Stimulated activated CD4-positive, alpha-beta T cell treated with anti-CD3 and anti-CD28 coated beads, Interleukin-1b, Interleukin-23, amount 100 ng/mL, for 24 hours (primary cell): ENCODE results near the gene LAMB1.

ENCODE experiments used
- DNase-seq, 4 experiments: peaks; one replicate each; pipeline ENCODE4 v3.0.0-alpha.2; 2020; ENCODE audit warnings: low read depth in 4 of 4, low spot score in 1 of 4

Gene LAMB1

DNA sequence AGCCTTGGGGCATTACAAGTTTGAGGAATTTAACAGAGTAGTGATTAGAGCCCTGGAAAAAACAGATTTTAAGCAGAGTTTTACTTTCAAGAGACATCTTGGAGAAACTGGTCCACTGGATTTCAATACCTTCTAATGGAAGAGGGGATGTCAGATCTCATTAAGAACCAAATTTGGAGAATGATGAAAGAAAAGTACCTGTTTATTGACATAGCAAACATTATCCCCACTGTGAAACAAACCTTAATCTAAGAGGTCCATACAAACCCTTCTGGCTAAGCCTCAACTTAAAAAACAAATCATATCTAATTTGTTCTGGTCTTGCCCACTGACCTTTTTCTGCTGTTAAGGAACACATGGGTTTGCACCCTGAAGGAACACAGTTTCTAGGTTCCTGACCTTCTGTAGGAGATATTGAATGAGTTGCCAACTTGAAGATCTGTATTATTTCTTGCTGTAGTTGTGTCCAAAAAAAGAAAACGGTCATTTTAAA is 53.5 kb downstream of the LAMB1 start:
- DNase-seq, result no peak

DNA sequence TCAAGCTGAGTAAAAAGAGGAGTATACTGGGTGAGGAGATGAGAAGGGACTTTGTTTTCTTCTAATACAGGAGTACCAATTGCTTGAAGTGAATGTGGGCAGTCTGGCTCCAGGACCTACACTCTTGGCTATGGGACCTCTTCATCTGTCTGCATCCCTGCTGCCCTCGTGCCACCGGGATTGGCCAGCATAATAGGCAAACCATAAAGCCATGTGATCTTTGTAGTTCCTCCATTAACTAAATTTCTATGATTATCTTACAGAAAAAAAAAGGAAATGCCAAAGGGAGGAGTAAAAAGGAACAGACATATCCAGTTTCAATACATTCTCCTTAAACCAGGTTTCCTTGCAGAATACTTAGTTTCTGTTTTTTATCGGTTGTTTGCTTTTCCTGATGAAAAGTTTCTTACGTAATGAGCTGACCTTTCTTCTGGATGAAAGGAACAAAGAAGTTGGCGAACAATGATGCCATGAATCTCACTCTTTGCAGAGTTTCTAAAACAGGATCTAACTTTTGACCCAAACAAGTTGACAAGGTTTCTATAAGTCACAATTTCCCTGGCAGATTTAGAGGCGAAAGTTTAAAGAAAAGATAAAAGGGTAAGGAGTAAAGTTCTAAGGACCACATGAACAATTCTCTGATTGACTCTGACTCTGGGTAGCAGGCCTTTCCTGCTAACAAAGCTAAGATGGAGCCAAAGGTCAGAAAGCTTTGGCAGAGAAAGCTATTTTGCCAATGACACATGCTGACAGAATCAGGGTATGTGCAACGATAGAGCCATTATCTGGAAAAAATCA is 54.1 kb downstream of the LAMB1 start:
- no peak for DNase-seq

DNA sequence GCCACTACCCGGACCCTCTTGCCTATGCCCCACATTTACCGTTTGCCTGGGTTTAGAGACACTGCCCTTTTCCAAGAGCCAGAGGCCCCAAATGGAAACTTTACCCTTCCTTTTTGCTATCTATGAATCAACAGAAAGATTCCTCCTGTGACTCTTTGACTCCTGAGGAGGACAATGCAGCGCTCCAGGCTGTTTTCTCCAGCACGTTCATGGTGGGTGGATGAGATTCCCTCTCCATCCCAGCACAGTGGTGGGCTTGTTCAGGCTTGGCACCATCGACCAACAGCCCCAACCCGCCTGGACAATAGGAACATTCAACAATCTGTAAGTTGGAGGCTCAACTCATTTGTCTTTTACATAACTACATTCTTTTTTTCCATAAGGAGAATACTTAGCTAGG is 56.1 kb downstream of the LAMB1 start:
- DNase-seq, result no peak

DNA sequence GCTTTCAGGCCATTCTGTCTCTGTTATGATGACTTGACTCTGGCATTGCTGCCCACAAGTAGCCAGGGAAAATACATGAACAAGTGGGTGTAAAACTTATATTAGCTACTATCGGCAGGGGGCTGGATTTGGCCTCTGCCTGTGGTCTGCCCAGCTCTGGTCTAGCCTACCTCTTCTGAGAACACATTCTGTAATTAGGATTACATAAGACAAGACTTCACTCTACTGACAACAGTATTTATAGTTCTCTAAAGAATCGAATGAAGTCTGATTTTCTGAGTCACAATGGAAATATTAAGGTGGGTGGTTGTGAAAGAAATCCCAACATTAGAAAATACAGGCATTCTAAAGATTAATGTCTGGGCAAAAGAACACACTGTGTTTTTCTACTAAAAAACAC is 56.5 kb downstream of the LAMB1 start:
- DNase-seq, result no peak

DNA sequence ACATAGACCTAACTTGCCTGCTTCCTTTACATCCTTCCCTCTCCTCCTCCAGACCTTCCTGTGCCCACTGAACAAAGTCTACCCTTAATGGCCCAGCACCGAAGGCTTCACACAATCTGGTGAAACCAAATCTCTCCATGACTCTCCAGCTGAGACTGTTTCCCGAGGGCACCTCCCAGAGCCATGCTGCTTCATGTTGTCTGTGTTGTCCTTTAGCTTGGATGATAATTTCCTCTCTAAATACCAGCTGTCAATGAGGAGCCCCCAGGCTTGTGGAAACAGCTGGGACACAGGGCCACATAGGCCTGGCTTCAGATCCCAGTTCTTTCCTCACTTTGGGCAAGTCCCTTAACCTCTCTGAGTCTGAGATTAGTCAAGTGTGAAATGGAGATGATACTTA is 57.6 kb downstream of the LAMB1 start:
- no peak for DNase-seq

DNA sequence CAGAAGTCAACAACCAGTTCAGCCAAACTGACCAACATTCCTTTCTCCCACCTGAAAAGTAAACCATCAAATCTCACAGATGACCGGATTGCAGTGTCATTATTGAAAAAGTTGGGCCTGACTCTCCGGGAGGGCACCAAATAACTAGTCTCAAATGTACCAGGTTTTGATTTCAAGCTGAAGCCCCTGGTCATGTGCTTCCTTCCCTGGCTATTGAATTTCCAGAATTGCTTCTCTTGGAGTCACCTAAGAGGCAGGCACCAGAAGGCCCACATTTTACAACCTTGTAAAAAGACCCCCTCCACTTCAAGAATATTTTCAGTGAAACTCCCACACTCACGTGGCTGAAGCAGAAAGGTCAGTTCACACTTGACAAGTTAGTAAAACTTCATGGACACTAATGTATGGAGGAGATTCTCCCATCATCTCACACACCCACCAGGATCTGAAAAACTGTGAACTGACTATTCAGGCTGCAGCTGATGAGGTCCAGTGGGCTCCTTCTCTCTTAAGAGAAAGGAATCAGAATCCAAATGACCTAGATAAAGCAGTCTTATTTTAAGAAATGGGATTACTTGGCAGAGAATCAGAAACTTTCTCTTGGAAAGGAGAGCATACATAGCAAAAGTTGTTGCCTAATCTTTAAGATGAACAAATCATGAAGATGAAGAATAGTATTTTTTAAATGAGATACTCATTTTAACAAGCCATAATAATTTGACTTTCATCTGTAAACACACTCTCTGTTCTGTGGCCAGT is 58.4 kb downstream of the LAMB1 start:
- DNase-seq, result no peak

DNA sequence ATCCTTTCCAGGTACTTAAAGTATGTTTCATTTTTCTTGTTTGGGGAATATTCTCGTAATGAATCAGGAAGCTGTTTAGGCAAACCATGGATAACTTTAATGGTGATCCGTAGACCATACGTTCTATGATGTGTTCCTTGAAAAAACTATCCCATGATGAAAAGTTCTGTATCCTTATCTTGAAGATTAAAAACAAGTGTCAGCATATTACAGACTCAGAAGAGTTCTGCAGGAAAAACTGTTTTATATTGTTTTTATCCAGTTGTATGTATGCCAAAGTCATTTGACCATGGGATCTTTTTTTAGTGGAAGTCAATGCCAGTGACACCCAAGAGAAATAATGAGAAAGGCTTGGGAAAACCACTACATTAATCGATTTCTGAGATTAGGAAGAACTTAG is 59.9 kb downstream of the LAMB1 start:
- DNase-seq, result no peak

DNA sequence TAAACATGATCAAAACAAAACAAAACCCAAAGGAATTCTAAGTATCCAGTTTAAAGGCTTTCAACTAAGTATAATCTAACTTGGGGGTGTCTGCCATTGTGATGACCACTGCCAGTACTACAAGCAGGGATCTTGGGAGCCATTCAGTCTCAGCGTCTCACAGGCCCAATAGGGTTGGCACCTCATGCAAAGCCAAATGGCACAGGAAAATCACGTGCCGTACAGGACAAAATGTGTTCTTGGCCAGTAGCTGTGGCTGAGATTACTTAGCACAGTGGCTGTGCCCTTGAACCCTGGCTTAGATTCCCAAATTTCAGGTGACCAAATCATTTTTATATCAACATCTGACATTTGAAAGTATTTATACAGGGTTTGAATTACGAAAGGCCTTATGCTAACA is 62.0 kb downstream of the LAMB1 start:
- DNase-seq, result no peak

DNA sequence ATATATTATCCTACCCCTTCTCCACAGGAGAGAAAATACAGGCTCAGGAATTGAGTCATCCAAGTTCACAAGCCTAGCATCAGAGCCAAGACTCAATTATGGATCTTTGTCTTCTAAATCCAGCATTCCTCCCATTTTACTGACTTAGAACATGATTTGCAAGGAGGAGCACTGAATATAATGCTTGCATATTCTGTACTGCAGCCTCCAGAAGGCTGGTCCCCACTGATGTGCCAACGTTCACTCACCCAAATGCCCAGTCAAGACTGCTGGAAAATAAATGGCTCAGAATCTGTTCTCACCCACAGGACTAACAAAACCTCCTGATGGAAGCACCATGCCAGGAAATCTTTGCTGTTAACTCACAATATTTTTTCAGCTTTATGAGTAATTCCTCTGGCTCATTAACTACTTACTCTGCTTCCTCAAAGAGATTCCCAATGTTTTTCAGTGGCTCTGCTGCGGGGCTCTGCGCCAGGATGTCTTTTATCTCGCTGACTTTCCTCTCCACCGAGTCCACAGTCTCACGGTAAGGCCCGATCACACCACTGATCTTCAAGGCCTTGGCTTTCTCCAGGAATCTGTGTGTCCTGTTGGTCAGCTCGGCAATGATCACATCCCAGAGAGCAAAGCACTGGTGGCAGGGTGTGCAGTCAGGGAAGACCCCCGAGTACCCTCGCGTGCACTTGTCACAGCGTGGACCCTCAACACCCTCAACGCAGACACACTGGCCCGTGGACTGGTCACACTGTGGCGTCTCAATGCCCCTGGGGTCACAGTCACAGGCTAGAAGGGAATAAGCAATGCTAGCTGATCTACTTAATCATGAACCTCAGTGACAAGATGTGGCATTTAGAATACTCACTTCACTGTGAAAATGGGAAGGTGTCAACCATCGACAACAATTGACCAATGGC is 63.1 kb downstream of the LAMB1 start:
- no peak for DNase-seq

DNA sequence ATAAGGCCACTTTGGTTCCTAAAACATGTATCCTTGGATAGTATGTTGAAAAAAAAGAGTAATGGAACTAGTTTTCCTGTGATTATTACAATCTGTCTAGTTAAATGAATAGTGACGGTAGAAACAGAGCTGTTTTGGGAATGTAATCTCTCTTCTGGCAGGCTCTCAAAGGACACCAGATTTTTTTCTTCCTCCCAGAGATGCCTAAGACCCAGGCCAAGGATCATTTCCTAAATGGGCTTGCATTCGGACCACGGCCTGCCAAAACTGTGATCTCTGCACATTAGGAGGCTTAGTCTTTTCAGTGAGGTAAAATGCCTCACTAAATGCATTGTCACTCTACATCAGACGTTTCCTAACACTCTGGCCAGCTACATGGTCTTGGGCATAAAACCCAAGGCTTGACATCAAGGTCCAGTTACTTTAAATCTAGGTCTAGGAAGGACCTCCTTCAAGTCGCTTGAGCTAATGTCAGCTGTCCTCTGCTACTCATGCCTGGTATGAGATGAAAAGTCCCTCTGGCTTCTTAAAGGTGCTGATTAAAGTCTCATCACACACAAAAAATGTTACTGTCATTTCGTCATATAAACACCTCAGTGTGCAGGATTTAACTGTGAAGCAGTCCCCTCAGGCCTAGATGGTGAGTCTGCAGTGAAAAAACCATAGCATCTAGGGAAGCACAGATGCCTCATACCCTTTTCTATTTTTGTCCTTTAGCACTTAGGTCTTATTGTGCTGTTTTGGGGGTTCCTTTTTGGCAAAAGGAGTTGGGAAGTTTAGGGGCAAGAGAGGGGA is 64.3 kb downstream of the LAMB1 start:
- no peak for DNase-seq

DNA sequence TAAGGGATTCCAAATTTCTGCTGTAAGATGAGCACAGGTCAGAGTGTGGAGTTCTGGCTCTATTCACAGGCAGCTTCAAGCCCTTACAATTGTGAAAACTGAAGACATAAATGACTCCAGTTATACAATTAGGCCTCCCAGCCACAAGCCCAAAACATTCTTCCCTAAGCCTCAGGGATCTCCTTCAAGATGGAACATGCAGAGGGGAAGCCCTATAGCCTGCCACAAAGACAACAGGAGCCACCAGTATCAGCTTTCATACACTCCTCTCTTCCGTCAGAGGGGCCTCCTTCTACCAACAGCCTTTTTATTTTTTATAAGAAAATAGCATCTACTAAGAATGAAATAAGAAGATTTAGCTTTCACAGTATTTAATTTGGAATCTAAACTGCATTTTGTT is 65.4 kb downstream of the LAMB1 start:
- DNase-seq, result no peak

DNA sequence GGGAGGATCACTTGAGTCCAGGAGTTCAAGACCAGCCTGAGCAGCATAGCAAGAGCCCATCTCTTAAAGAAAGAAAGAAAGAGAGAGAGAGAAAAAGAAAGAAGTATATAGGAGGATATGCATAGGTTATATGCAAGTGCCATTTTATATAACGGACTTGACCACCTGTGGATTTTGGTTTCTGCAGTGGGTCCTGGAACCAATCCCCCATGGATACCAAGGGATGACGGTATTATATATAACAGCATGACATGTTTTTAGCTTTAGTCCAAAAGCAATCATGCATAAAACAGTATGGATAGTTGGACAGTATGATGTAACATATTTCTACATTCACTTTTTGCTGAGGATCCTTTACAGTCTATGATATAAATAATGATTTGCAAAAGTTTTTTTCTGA is 66.6 kb downstream of the LAMB1 start:
- DNase-seq, result no peak

DNA sequence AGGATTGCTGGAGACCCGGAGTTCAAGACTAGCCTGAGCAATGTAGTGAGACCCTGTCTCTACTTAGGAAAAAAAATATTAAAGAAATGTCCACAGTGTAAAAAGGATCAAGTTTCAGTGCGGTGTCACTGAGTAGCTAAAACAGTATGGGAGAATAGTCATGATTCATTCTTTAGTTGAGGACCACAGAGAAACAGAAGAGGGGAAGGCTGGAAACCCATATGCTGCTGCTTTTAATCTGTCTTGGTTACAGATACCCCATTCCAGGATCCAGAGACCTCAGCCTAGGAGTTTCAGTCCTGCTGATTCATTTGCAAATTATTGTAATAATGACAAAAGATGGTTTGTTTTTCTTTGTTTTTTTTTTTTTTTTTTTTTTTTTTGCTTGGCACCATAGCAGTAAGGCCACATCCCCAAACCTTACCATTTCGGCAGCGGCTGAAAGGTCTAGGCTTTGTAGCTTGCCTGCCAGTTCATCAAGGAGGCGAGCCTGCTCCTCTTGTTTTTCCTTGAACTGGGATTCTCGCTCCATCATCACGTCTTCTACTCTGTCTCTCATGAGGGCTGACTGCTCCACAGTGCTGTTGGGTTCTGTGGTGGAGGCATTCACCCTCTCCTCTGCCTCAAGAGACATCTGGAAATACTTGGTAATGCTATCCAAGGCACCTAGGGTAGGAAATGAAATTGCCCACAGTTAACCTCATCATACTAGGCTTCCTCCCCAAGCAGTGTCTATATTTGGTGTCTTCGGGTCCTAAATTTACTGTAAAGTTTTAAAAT is 67.8 kb downstream of the LAMB1 start:
- no peak for DNase-seq

DNA sequence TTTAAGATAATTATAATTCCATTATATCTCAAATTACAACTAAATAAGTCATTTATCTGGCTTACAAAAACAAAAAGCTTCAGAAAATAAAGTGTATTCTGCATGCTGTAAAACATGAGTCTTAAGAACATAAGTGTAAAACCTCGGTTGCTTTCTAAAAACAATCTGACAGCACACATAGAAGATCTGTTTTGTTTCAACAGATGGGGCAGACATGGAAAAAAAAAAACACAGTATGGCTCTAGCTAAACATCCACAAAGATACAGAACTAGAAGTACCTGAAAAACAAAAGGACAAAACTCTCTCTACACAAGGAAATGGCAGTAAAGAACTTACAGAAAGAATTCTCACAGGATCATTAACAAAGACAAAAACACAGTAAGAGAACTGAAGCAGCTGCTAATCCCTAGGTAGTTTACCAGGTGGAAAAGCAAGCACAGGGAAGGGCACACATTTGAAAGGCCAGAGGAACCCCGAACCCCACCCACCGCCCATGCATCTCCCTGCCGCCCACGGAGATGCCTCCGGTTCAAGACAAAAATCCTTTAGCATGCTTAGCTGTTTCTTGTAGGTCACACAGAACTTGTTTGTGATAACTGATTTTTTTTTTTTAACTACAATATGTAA is 69.5 kb downstream of the LAMB1 start:
- no peak for DNase-seq

DNA sequence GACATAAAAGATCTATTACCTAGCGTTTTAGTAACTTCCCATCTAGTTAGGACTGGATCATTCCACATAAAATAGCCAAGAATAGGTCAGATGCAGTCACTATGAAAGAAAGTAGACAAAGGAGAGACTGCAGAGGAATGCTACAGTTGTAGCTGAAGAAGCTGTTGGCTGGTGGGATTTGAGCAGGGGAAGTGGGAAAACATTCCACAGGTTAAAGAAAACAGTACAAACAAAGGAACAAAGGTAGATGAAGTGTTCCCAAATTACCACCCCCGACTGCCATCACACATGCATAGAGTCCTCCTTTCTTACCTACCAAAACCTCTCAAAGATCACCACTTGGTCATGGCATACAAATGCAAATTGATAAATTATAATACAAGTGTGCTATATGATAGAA is 70.2 kb downstream of the LAMB1 start:
- DNase-seq, result no peak

DNA sequence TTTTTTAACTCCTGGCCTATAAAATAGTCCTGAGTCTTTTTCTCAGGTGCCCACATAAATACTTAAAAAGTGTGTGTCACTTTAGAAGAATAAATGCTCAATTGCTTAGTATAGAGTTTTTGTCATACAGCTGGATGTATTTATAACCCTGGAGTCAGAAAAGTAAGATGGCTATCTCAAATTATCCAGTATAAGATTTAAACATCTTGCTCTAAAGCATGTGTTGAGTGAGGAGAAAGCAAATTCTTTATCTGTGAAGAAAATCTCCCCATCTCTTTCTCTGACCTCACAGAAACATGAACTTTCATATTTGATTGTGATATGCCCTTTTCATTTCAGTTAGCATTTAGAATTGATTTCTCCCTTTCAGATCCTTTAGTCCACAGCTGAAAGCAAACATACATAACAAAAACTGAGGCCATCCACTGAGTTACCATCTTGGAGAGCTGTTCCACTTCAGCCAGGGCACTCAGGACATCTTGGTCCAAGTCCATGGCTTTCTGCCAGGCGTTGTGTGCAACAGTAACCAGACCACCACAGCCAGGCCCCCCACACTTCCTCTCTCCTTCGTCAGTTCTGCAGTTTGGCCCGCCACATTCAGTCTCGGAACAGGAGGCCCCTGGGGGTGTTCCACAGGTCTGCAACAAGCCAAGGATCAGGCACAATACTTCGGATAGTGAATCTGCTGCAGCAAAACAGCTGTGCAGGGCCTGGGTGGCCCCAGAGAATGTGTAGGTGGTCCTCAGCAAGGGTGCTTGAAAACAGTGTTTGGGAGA is 71.0 kb downstream of the LAMB1 start:
- DNase-seq, result no peak

DNA sequence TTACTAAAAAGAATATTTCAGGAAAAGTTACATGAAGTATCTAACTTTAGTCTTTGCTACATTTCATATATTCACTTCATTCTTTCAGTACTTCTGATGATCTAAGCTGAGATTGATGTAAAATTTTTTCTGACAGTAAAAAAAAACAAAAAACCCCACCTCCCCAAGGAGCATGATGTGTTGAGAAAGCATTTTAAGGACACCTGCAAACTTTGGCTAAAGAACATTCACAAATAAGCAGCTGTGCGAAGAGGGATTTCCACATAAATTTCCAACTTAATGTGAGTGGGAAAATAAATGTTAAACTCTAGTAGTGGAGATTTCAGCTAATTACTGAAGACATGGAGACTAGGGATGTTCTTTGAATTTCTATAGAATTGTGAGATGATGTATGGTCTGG is 76.5 kb downstream of the LAMB1 start:
- no peak for DNase-seq

DNA sequence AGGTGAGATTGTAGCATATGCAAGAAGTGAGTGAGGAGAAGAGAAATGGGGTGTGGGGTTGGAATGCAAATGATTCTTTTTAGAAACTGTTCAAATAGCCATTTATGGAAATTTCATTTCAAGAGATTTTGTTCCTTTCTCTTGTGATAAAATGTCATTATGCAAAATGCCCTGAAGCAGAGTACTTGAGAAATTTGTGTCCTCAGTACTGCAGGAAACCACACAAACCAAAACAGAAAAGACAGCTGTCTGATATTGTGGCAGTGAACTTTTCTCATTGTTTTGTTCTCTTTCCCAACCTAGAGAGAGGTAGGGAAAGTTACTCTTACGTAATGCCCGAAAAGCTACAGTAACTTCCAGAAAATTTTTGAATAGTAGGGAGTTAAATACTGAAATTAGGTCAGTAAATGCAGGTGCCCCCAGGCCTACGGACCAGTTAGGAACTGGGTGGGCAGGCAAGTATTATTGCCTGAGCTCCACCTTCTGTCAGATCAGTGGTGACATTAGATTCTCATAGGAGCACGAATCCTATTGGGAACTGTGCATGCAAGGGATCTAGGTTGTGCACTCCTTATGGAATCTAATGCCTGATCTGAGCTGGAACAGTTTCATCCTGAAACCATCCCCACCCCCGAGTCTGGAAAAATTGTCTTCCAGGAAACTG is 78.0 kb downstream of the LAMB1 start:
- DNase-seq, result no peak
